ENCODE results near the gene NFATC4. TPM values are rescaled to one million over a fixed set of nuclear protein-coding genes. Genes with fewer than 3 reads are reported as not detected.

NFATC4 gene
- total RNA-seq, 2 donors from 2014 or later = 24.8 to 34.1 TPM

DNA sequence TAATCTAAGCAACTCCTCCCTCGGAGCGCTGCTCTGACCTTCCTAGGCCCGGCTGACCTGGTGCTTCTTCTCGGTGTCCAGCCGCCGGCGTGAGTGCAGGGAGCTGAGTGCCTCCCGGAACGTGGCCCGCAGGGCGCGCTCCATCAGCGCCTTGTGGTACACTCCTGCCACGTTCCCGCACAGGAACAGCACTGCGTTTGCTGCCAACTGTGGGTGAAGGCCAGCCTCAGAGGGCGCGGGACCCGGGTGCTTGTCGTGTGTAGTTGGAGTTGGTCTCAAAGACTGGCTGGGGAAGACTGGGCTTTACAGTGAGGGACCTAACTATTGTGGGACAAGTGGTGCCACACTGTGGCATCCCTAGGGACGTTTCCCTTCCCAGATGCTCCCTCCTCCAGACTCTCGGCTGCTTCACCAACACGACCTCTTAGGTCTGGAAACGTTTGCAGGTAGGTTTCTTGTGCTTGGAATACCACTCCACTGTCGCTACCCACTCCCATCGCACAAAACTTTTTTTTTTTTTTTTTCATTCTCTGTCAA, 36.2 kb upstream of the NFATC4 start:
- no peaks in the 10 kb centered on the region for H3K36me3 ChIP-seq (ENCODE audit: control insufficient read depth, insufficient read depth, low read length)
- TF ChIP-seq CTCF (conservative IDR thresholded peaks at IDR 0.05) = no peak
- 81 to 87% methylated on average over 20 to 26 of the region's 26 CpGs for WGBS, 2 experiments (ENCODE audit: insufficient coverage in 1 of 2, insufficient read length in 1 of 2)
- no peak overlapping the region for H3K4me3 ChIP-seq (ENCODE audit: low read length)
- Mint-ChIP-seq H3K27me3 (ENCODE audit: insufficient read depth) (peaks cover 93% of the 10 kb centered on the region), H3K4me1 (peaks cover 14% of the 10 kb centered on the region), H3K27ac (no peak overlapping the region), H3K9me3 (no peaks in the 10 kb centered on the region), H3K4me3 (peak overlapping the region; percentile 44), H3K36me3 (ENCODE audit: low read depth) (no peaks in the 10 kb centered on the region)
- H3K9me3 ChIP-seq (ENCODE audit: control insufficient read depth, low read length) = no peaks in the 10 kb centered on the region
- no peak overlapping the region for H3K27ac ChIP-seq (ENCODE audit: low read depth, low read length)
- DNase-seq = no peak
- no peak overlapping the region for H3K9ac ChIP-seq (ENCODE audit: extremely low read depth, low read length, poor library complexity, severe bottlenecking)
- H3K4me1 ChIP-seq (ENCODE audit: control insufficient read depth, insufficient read depth, low read length) = peaks cover 4% of the 10 kb centered on the region
- peaks cover 78% of the 10 kb centered on the region for H3K27me3 ChIP-seq (ENCODE audit: control insufficient read depth, insufficient read depth, low read length, poor library complexity, severe bottlenecking)

DNA sequence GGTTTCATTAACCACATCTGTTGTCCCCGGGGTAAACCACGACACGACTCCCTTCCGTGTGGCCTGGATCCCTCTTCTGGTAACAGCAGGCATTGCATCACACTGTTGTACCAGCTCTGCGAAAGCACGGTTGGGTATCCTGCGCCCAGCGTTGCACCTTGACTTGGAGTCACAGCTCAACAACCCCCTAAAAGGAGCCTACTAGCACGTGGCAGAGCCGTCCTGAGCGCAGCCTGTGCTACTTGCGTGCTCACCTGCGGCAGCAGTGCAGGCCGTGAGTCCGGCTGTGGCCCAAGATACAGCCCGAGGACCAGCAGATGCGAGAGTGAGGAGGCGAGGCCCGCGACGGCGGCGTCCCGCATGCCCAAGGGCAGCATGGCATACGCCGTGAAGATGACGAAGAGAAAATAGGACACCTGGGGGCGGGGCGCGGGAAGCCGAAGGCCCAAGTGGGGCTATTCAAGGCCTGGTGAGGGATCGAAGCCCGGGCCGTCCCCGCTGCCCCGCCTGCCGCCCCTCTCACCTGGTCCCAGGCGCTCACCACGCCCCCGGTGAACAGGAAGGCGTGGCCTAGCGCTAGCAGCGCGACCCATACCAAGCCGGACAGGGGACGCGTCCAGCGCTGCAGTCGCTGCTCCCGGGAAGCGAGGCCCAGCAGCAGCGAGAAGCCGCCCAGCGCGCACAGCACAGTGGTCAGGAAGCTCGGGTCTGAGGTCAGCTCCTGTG, 35.6 kb upstream of the NFATC4 start:
- H3K4me3 Mint-ChIP-seq = peak overlapping the region; percentile 44
- no peak overlapping the region for H3K27ac Mint-ChIP-seq
- peaks cover 93% of the 10 kb centered on the region for H3K27me3 Mint-ChIP-seq (ENCODE audit: insufficient read depth)
- Histone ChIP-seq H3K27ac (ENCODE audit: low read depth, low read length) (no peak overlapping the region), H3K4me1 (ENCODE audit: control insufficient read depth, insufficient read depth, low read length) (peaks cover 4% of the 10 kb centered on the region), H3K9me3 (ENCODE audit: control insufficient read depth, low read length) (no peaks in the 10 kb centered on the region), H3K4me3 (ENCODE audit: low read length) (peak overlapping the region; percentile 68), H3K9ac (ENCODE audit: extremely low read depth, low read length, poor library complexity, severe bottlenecking) (no peak overlapping the region), H3K27me3 (ENCODE audit: control insufficient read depth, insufficient read depth, low read length, poor library complexity, severe bottlenecking) (peaks cover 85% of the 10 kb centered on the region), H3K36me3 (ENCODE audit: control insufficient read depth, insufficient read depth, low read length) (no peaks in the 10 kb centered on the region)
- peak; percentile 92 for DNase-seq
- H3K36me3 Mint-ChIP-seq (ENCODE audit: low read depth) = no peaks in the 10 kb centered on the region
- TF ChIP-seq CTCF (conservative IDR thresholded peaks at IDR 0.05) = peak; percentile 81
- H3K4me1 Mint-ChIP-seq = peaks cover 15% of the 10 kb centered on the region
- H3K9me3 Mint-ChIP-seq = no peaks in the 10 kb centered on the region
- WGBS, 2 experiments (ENCODE audit: insufficient coverage in 1 of 2, insufficient read length in 1 of 2) = 6 to 9% methylated on average over 25 to 56 of the region's 56 CpGs

DNA sequence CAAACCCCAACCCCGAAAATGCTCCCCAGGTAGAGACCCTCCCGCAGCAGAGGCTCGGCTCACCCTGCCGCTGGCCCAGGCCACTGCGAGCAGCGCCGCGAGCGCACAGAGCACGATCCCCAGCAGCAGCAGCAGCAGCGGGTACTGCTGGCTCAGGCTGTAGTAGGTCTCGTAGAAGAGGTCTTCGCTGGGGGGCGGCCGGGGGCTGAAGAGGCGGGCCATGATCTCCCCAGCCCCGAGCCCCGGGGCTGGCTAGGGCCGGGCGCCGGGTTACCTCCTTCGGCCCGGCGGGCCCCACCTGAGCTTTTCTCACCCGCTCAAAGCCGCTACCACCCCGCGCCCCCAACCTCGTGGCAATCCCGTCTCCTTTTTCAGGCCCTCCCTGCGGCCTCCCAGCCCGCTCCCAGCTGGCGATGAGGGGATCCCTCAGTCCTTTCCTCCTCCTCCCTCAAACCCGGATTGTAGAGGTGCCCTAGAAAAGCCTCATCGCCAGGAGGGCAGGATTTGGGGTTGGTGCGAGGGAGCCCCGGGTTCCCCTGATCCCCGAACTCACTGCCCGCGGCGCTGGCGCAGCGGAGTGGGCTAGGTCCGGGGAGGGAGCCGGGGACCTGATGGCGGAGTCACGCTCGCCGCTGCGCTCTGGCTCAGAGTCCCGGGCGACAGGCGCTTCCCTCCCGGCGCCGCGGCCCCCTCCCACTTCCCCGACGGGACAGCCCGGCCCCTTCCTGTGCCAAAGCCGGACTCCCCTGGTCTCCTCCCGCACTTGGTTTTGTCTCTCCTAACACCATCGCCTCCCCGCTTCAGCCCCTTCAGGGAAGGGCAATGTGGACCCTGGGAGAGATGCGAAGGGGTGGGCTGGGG, 33.3 kb upstream of the NFATC4 start, which contains the start of gene ADCY4:
Gene ADCY4, minus strand, starts transcription at position 641 of the 861 bp plus-strand sequence. Its CDS starts 419 bp downstream, at position 222.
- peaks cover 99% of the 10 kb centered on the region for H3K27me3 Mint-ChIP-seq (ENCODE audit: insufficient read depth)
- H3K4me3 ChIP-seq (ENCODE audit: low read length) = peak within 1 kb of the TSS; percentile 73
- H3K4me3 Mint-ChIP-seq = peak within 1 kb of the TSS; percentile 34
- peaks cover 4% of the 10 kb centered on the region for H3K4me1 ChIP-seq (ENCODE audit: control insufficient read depth, insufficient read depth, low read length)
- H3K36me3 ChIP-seq (ENCODE audit: control insufficient read depth, insufficient read depth, low read length) = no peaks in the 10 kb centered on the region
- peaks cover 20% of the 10 kb centered on the region for H3K4me1 Mint-ChIP-seq
- H3K9me3 Mint-ChIP-seq = no peaks in the 10 kb centered on the region
- no peaks in the 10 kb centered on the region for H3K9me3 ChIP-seq (ENCODE audit: control insufficient read depth, low read length)
- H3K27ac Mint-ChIP-seq = no peak within 1 kb of the TSS
- DNase-seq = peak; percentile 72
- no peaks in the 10 kb centered on the region for H3K36me3 Mint-ChIP-seq (ENCODE audit: low read depth)
- H3K27ac ChIP-seq (ENCODE audit: low read depth, low read length) = no peak within 1 kb of the TSS
- no peak for TF ChIP-seq CTCF (conservative IDR thresholded peaks at IDR 0.05)
- WGBS, 2 experiments (ENCODE audit: insufficient coverage in 1 of 2, insufficient read length in 1 of 2) = 2 to 7% methylated on average over 13 to 65 of the region's 65 CpGs
- no peak within 1 kb of the TSS for H3K9ac ChIP-seq (ENCODE audit: extremely low read depth, low read length, poor library complexity, severe bottlenecking)
- peaks cover 98% of the 10 kb centered on the region for H3K27me3 ChIP-seq (ENCODE audit: control insufficient read depth, insufficient read depth, low read length, poor library complexity, severe bottlenecking)
